HG03280 (cell line): ENCODE data around the gene ATAD3A.

ENCODE experiments used
- ATAC-seq: cut with Tn5 transposase; IDR thresholded peaks from one replicate; pipeline ENCODE4 v1.9.1; 2021; ENCODE audit warnings: mild to moderate bottlenecking, moderate library complexity; ENCODE audit not compliant: unreplicated experiment

ATAD3A gene

DNA sequence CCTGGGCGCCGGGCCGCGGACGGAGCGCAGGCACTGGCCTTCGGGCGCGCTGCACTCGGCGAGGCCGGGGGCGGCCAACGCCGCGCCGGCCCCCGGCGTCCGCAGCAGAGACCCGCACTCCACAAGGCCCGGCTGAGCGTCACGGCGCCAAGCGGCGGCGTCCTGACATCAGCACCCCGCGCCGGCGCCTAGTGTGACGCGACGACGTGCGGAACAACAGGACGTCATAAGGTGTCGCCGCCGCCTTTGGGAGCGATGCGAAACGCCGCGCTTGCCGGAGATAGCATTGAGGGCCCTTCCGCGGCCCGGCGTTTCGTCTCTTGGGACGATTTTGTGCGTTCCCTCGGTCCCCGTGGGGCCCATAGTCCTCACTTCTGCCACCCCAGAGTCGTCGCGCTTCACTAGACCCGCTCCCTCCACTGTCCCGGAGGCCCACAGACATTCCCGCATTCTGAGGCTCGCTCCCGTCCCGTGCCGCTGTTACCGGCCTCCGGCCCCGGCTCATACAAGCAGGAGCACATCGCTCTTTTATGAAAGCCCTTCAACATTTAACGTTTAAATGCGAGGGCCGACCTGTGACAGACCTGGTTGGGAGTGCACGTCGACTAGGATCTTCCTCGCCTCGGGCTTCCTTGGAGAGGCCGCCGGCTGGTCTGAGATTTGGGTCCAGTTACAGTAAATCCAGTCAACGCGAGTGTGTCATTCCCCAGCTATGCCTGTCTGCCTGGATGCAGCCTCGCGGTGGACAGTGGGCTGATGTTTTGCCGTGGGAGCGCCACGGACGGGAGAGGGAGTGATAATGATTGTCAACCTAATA lies 63.0 kb downstream of the ATAD3A start, which contains the start of gene SSU72:
SSU72 (minus strand) TSS at position 143 of the 817 bp plus-strand sequence. CDS start 306 bp downstream, outside the sequence.
- ATAC-seq = peak; percentile 88

DNA sequence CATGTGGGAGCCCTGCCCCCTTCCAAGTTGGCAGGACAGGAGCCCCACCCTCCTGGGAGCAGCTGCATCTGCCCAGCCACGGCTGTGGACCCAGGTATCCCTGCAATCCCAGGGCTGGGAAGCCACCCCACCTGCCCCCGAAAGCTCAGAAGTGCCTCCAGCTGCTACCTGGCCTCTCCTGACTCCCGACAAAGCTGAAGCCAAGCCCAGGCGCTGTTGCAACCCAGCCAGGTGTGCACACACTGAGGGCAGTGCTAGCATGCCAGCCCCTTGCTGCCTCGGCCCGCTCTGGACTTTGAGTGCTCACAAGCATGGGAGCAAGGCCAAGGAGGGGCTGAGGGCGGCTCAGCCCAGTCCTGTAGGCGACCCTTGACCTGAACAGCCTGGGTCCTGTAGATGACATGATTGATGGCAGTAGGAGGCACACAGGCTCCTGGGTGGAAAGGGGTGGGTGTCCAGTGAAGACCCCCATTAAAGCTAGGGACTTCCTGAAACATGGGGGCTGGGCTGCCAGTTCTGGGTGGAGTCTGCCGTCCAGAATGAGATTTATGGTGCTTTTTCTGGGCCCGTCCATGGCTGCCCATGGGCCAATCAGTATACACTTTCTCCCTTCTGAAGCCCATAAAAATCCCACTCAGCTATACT lies 65.5 kb downstream of the ATAD3A start:
- no peak for ATAC-seq

DNA sequence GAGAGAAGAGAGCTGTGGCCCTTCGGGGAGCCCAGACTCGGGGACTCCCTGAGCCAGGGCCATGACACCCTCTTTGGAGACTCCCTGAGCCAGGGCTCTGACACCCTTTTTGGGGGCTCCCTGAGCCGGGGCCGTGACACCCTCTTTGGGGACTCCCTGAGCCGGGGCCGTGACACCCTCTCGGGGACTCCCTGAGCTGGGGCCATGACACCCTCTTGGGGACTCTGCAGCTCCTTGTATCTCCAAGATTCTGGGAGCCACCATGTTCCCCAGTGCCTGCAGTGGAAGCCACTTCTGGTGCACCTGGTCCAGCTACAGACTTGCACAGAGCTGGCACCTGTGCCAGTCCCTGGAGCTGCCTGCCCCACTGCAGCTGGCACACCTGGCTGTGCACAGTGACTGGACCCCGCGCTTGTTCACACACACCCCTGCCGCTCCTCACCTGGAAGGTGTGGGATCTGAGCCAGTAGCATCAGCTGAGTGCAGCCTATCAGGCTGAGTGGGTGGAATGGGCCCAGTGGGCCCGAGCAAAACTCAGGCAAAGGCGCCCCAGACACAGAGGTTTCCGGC lies 66.5 kb downstream of the ATAD3A start:
- no peak for ATAC-seq

DNA sequence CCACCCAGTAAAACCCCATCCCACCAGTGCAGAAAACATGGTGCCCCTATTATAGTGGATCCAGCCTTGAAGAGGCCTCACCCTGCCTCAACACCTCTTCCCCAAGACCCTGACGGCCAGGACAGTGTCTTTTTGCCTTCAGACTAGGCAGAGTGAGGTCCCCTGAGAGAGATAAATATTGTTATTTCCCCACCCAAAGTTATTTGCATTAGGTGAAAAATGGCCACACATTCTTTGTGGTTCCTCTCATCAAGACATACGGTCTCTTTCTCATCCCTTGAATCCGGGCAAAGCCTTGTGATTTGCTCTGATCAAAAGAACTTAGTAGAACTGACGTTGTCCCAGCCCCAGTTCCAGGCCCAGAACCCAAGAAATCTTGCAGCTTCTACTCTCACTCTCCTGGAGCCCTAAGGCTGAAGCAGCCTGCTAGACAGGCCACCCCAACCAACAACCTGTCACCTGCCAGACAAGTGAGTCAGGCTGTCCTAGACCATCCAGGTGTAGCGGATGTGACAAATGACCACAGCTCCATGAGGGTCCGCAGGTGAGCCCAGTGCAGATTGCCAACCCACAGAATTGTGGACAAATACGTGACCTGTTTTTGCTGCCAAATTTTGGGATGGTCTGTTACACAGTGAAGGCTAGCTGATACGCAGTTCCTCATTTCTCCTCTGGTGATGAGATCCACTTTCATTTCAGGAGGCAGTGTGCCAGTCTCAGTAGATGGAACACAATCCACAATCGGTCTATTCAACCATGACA lies 70.8 kb downstream of the ATAD3A start:
- ATAC-seq = no peak

DNA sequence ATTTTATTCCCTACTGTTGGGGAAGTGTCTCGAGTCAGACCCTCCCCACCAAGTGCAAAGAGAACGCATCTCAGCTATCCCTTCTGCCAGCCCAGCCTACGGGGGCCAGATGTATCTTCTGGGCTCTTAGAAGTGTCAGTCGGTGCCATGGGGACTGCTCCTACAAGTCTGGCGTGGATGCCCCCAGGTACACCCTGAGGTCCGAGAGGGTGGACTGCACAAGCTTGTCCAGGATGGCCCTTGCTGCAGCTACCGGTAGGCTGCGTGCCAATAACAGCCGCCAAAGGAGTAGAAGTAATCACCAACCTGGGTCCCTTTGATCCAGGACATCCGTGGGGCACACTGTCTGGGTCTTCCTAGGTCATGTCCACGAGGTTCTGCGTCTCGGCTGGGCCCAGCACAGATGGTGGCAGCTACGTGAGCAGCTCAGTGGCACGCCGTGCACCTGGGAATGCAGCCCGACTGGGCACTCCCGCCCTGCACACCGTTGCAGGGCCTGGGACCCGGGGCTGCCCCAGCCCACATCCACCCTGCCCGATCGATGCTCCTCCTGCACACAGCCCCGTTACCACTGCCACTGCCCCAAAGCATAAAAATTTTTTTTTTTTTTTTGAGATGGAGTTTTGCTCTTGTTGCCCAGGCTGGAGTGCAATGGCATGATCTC lies 71.5 kb downstream of the ATAD3A start:
- no peak for ATAC-seq
